HCT116 (cell line): ENCODE results near the gene TTC23. TPM values are rescaled to one million over a fixed set of nuclear protein-coding genes. Genes with fewer than 3 reads are reported as not detected.
"Not testable (repeated sequence)": the region's sequence is repeated elsewhere in the genome, so short reads cannot be mapped to it uniquely, and the experiment has no call there.

Experiments used
- ATAC-seq: fragments of 200-7000 bp; cut with Tn5 transposase; 2 replicates; pipeline ENCODE4 v1.9.1; 2020; ENCODE audit warnings: mild to moderate bottlenecking, moderate library complexity
- BruUV-seq: library from RNA; stranded (reverse); fragments of 400-500 nt; replicated peaks from 2 replicates; lab custom pipeline; 2021; lab: Mats Ljungman, UMichigan
- CTCF ChIA-PET: fragments of 300-600 bp; sonication (Branson Sonifier 250); formaldehyde crosslinking; loops from one replicate; lab custom pipeline; 2021; ENCODE audit warnings: antibody characterized with exemption; lab: Charles Lee
- POLR2A ChIA-PET: fragments of 300-600, 350-600 bp; sonication (Branson Sonifier 250); formaldehyde crosslinking; loops from one replicate; lab custom pipeline; 2021; ENCODE audit warnings: antibody characterized with exemption; lab: Charles Lee
- RAD21 ChIA-PET, 2 experiments: fragments of 300-600 bp; sonication (Branson Sonifier 250); formaldehyde crosslinking; loops; one replicate each; lab custom pipeline; 2023; ENCODE audit warnings: low total read pairs in 2 of 2; ENCODE audit not compliant: uncharacterized antibody in 2 of 2, unreplicated experiment in 2 of 2, low non-redundant PET in 1 of 2; lab: Charles Lee
- DNase-seq: peaks from one replicate; pipeline ENCODE4 v3.0.0-alpha.2; 2010; ENCODE audit warnings: low read depth, low spot score
- H2AFZ ChIP-seq: fragments of 200-600 bp; shearing (Covaris generic), sonication (generic); 2 replicates; pipeline ENCODE4 v1.6.1; 2017; ENCODE audit warnings: low read depth, mixed run types, mixed read lengths, antibody characterized with exemption, low read length; ENCODE audit not compliant: poor library complexity, severe bottlenecking
- H3K27ac ChIP-seq: 2 replicates; pipeline ENCODE4 v1.5.1; 2012; ENCODE audit warnings: low read depth, low read length
- H3K27me3 ChIP-seq: fragments of 200-600 bp; sonication (generic); 2 replicates; pipeline ENCODE4 v1.6.1; 2016; ENCODE audit warnings: mixed run types, low read length, mixed read lengths; ENCODE audit not compliant: insufficient read depth
- H3K36me3 ChIP-seq, 2 experiments: fragments of 200-500 bp in 1 of 2; fragments of 200-600 bp in 1 of 2; sonication (Bioruptor generic) in 1 of 2; sonication (generic) in 1 of 2; 2 replicates each; pipeline versions ENCODE4 v1.5.1 to v1.6.1; 2014 to 2016; ENCODE audit warnings: low read length in 2 of 2, inconsistent platforms in 1 of 2, mixed read lengths in 1 of 2, mixed run types in 1 of 2; ENCODE audit not compliant: insufficient read depth in 2 of 2, control insufficient read depth in 1 of 2
- H3K4me1 ChIP-seq, 2 experiments: fragments of 200-600 bp in 1 of 2; sonication (generic) in 1 of 2; 2 replicates each; pipeline versions ENCODE4 v1.5.1 to v1.6.1; 2012 to 2017; ENCODE audit warnings: low read length in 2 of 2, inconsistent platforms in 1 of 2, mild to moderate bottlenecking in 1 of 2, mixed read lengths in 1 of 2, mixed run types in 1 of 2, moderate library complexity in 1 of 2; ENCODE audit not compliant: insufficient read depth in 2 of 2, control insufficient read depth in 1 of 2
- H3K4me2 ChIP-seq: fragments of 200-600 bp; sonication (generic); 2 replicates; pipeline ENCODE4 v1.6.1; 2017; ENCODE audit warnings: mixed run types, low read length, mixed read lengths
- H3K4me3 ChIP-seq, 2 experiments: fragments of 200-600 bp in 1 of 2; sonication (generic) in 1 of 2; replicated peaks in 1 of 2; 2 replicates each; pipeline ENCODE4 v1.5.1; 2011 to 2016; ENCODE audit warnings: low read length in 2 of 2, control low read depth in 1 of 2, low read depth in 1 of 2, mild to moderate bottlenecking in 1 of 2, mixed read lengths in 1 of 2, mixed run types in 1 of 2
- H3K79me2 ChIP-seq: fragments of 200-600 bp; sonication (generic); 2 replicates; pipeline ENCODE4 v1.6.1; 2017; ENCODE audit warnings: mild to moderate bottlenecking, mixed run types, low read length, moderate library complexity, mixed read lengths; ENCODE audit not compliant: insufficient read depth
- H3K9ac ChIP-seq: fragments of 200-600 bp; sonication (generic); 2 replicates; pipeline ENCODE4 v1.6.1; 2016; ENCODE audit warnings: low read length, mixed read lengths
- H3K9me2 ChIP-seq: fragments of 200-600 bp; sonication (generic), shearing (Covaris generic); 2 replicates; pipeline ENCODE4 v1.6.1; 2017; ENCODE audit warnings: mixed run types, mild to moderate bottlenecking, moderate library complexity; ENCODE audit not compliant: insufficient read depth
- H3K9me3 ChIP-seq, 2 experiments: fragments of 200-500 bp in 1 of 2; fragments of 200-600 bp in 1 of 2; sonication (Bioruptor generic) in 1 of 2; sonication (generic) in 1 of 2; 2 replicates each; pipeline ENCODE4 v1.6.1; 2014 to 2017; ENCODE audit warnings: low read length in 2 of 2, mixed read lengths in 2 of 2, inconsistent platforms in 1 of 2, low read depth in 1 of 2, mild to moderate bottlenecking in 1 of 2, mixed run types in 1 of 2, moderate library complexity in 1 of 2; ENCODE audit not compliant: control insufficient read depth in 1 of 2, insufficient read depth in 1 of 2
- H4K20me1 ChIP-seq: fragments of 200-600 bp; sonication (generic), shearing (Covaris generic); 2 replicates; pipeline ENCODE4 v1.6.1; 2017; ENCODE audit warnings: mixed run types, mild to moderate bottlenecking, moderate library complexity; ENCODE audit not compliant: insufficient read depth
- CEBPB ChIP-seq: IDR thresholded peaks from 2 replicates; pipeline ENCODE4 v1.6.1; 2012; ENCODE audit warnings: low read depth
- CTCF ChIP-seq, 3 experiments: fragments of 200-600 bp in 1 of 3; sonication (generic) in 1 of 3; IDR thresholded peaks in 2 of 3; conservative IDR thresholded peaks in 1 of 3; 2 replicates each; pipeline ENCODE4 v1.5.1; 2012 to 2017; ENCODE audit warnings: low read depth in 2 of 3, low read length in 2 of 3, antibody characterized with exemption in 1 of 3, borderline replicate concordance in 1 of 3, control low read depth in 1 of 3, mild to moderate bottlenecking in 1 of 3, mixed read lengths in 1 of 3, mixed run types in 1 of 3, moderate library complexity in 1 of 3; ENCODE audit not compliant: insufficient read depth in 1 of 3
- EZH2phosphoT487 ChIP-seq: fragments of 200-600 bp; IDR thresholded peaks from 2 replicates; pipeline ENCODE4 v1.6.1; 2018; ENCODE audit warnings: antibody characterized with exemption, borderline replicate concordance
- SRF ChIP-seq: IDR thresholded peaks from 2 replicates; pipeline ENCODE4 v1.6.1; 2012; ENCODE audit warnings: low read depth
- intact Hi-C: fragments of 100-400 bp; cut with micrococcal nuclease; formaldehyde crosslinking; loops from 2 replicates; pipeline ENCODE4 v1.10.0; 2022
- total RNA-seq: library from RNA; stranded (reverse); gene quantifications from one replicate; pipeline ENCODE4 v1.2.1, GENCODE V29; 2021; ENCODE audit not compliant: unreplicated experiment
- TF ChIP-seq, protein P1 (sequence below): IDR thresholded peaks from 2 replicates; pipeline ENCODE4 v1.6.1; 2011; ENCODE audit warnings: mild to moderate bottlenecking, low read length, moderate library complexity; ENCODE audit not compliant: insufficient replicate concordance; ENCODE audit errors: extremely low read depth

TTC23 gene
- total RNA-seq, 1 experiment from 2014 or later: 10.2 TPM

- H3K9ac ChIP-seq: no peak overlapping the region
- no TSS peak for BruUV-seq
- H4K20me1 ChIP-seq: no peaks in the 10 kb centered on the region
- ChIA-PET RAD21 (no interaction called here), CTCF (no interaction called here), POLR2A (no interaction called here)
- H3K79me2 ChIP-seq: no peaks in the 10 kb centered on the region
- intact Hi-C loops: no loop called here
- H3K4me2 ChIP-seq: no peak overlapping the region
- peaks cover 0 to 6% of the 10 kb centered on the region in 2 experiments; a peak in 1 of 4 replicates for H3K4me1 ChIP-seq
- no peak overlapping the region for H3K4me3 ChIP-seq
- H3K27ac ChIP-seq: no peak overlapping the region
- no peaks in the 10 kb centered on the region for H3K9me3 ChIP-seq
- H3K9me2 ChIP-seq: no peaks in the 10 kb centered on the region
- no peak for DNase-seq
- H3K36me3 ChIP-seq: no peaks in the 10 kb centered on the region; a peak in 1 of 4 replicates
- no peak for ATAC-seq
- TF ChIP-seq SRF (no peak), CTCF (IDR thresholded peaks at IDR 0.05 in 2 of 3, conservative IDR thresholded peaks at IDR 0.05 in 1 of 3; ENCODE audit: borderline replicate concordance in 1 of 3, insufficient read depth in 1 of 3, low read depth in 2 of 3, low read length in 2 of 3) (no peak), EZH2phosphoT487 (no peak), CEBPB (no peak)
- TF ChIP-seq, protein P1, sequence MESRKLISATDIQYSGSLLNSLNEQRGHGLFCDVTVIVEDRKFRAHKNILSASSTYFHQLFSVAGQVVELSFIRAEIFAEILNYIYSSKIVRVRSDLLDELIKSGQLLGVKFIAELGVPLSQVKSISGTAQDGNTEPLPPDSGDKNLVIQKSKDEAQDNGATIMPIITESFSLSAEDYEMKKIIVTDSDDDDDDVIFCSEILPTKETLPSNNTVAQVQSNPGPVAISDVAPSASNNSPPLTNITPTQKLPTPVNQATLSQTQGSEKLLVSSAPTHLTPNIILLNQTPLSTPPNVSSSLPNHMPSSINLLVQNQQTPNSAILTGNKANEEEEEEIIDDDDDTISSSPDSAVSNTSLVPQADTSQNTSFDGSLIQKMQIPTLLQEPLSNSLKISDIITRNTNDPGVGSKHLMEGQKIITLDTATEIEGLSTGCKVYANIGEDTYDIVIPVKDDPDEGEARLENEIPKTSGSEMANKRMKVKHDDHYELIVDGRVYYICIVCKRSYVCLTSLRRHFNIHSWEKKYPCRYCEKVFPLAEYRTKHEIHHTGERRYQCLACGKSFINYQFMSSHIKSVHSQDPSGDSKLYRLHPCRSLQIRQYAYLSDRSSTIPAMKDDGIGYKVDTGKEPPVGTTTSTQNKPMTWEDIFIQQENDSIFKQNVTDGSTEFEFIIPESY: no peak
- TF ChIP-seq, all 23 proteins: peak for 0
- no peak overlapping the region for H2AFZ ChIP-seq
- no peaks in the 10 kb centered on the region for H3K27me3 ChIP-seq
These were observed 51.5 kb downstream of the TTC23 start for GRCh38 chr15:99197856-99198255.

GRCh38 chr15:99192181-99192580 lies 57.2 kb downstream of the TTC23 start:
- RAD21 ChIA-PET, H3K27ac ChIP-seq, CTCF ChIA-PET, H4K20me1 ChIP-seq, H3K9me2 ChIP-seq, POLR2A ChIA-PET, BruUV-seq, H3K4me2 ChIP-seq, H3K79me2 ChIP-seq, H3K4me1 ChIP-seq, H3K36me3 ChIP-seq, H3K4me3 ChIP-seq, H2AFZ ChIP-seq, ATAC-seq, DNase-seq, intact Hi-C loops, H3K9ac ChIP-seq, H3K9me3 ChIP-seq, H3K27me3 ChIP-seq: not testable (repeated sequence)
